H9 (cell line): Measurements from ENCODE around the gene UQCC2. TPM values are rescaled to one million over a fixed set of nuclear protein-coding genes. Genes with fewer than 3 reads are reported as not detected.

ENCODE experiments used
- DNase-seq: peaks from one replicate; pipeline ENCODE4 v3.0.0-alpha.2; 2017
- H2AFZ ChIP-seq: one replicate; pipeline ENCODE4 v1.6.1; 2013; ENCODE audit warnings: mild to moderate bottlenecking, low read length, control low read depth, moderate library complexity
- H2AK5ac ChIP-seq: 2 replicates; pipeline ENCODE4 v1.6.1; 2013; ENCODE audit warnings: low read length, control low read depth, mixed read lengths; ENCODE audit not compliant: insufficient read length
- H2BK120ac ChIP-seq: one replicate; pipeline ENCODE4 v1.6.1; 2013; ENCODE audit warnings: low read depth, mild to moderate bottlenecking, low read length, control low read depth, inconsistent platforms; ENCODE audit not compliant: poor library complexity, severe bottlenecking
- H2BK12ac ChIP-seq: 2 replicates; pipeline ENCODE4 v1.6.1; 2013; ENCODE audit warnings: low read length, control low read depth, mixed read lengths, low read depth; ENCODE audit not compliant: insufficient read length
- H2BK15ac ChIP-seq: 2 replicates; pipeline ENCODE4 v1.6.1; 2013; ENCODE audit warnings: low read depth, low read length, control low read depth
- H2BK20ac ChIP-seq: one replicate; pipeline ENCODE4 v1.6.1; 2013; ENCODE audit warnings: low read depth, mild to moderate bottlenecking, low read length, control low read depth, inconsistent platforms; ENCODE audit not compliant: poor library complexity, severe bottlenecking
- H2BK5ac ChIP-seq: 2 replicates; pipeline ENCODE4 v1.6.1; 2013; ENCODE audit warnings: low read length, control low read depth, mixed read lengths; ENCODE audit not compliant: insufficient read length
- H3K14ac ChIP-seq: 2 replicates; pipeline ENCODE4 v1.6.1; 2013; ENCODE audit warnings: low read length, control low read depth; ENCODE audit not compliant: insufficient read depth
- H3K18ac ChIP-seq: 2 replicates; pipeline ENCODE4 v1.6.1; 2013; ENCODE audit warnings: low read depth, mild to moderate bottlenecking, mixed read lengths, low read length, control low read depth; ENCODE audit not compliant: insufficient read length
- H3K23ac ChIP-seq: 2 replicates; pipeline ENCODE4 v1.6.1; 2013; ENCODE audit warnings: low read length, control low read depth, mixed read lengths, low read depth; ENCODE audit not compliant: insufficient read length
- H3K23me2 ChIP-seq: 2 replicates; pipeline ENCODE4 v1.6.1; 2013; ENCODE audit warnings: low read depth, mild to moderate bottlenecking, mixed read lengths, low read length, control low read depth; ENCODE audit not compliant: insufficient read length, poor library complexity, severe bottlenecking
- H3K27ac ChIP-seq: 2 replicates; pipeline ENCODE4 v1.5.1; 2013; ENCODE audit warnings: low read length, control low read depth, mixed read lengths, low read depth; ENCODE audit not compliant: insufficient read length
- H3K27me3 ChIP-seq: 2 replicates; pipeline ENCODE4 v1.6.1; 2013; ENCODE audit warnings: low read length, control low read depth, inconsistent platforms; ENCODE audit not compliant: insufficient read depth
- H3K4ac ChIP-seq: 2 replicates; pipeline ENCODE4 v1.6.1; 2013; ENCODE audit warnings: low read depth, mild to moderate bottlenecking, control low read depth, inconsistent platforms, low read length, moderate library complexity
- H3K4me1 ChIP-seq: 2 replicates; pipeline ENCODE4 v1.6.1; 2013; ENCODE audit warnings: low read length, control low read depth, inconsistent platforms; ENCODE audit not compliant: insufficient read depth
- H3K4me2 ChIP-seq: 2 replicates; pipeline ENCODE4 v1.6.1; 2013; ENCODE audit warnings: low read length, control low read depth, mixed read lengths; ENCODE audit not compliant: insufficient read length, insufficient read depth
- H3K56ac ChIP-seq: 2 replicates; pipeline ENCODE4 v1.6.1; 2013; ENCODE audit warnings: low read depth, mild to moderate bottlenecking, mixed read lengths, low read length, control low read depth; ENCODE audit not compliant: insufficient read length
- H3K79me1 ChIP-seq: 2 replicates; pipeline ENCODE4 v1.6.1; 2013; ENCODE audit warnings: low read depth, mild to moderate bottlenecking, moderate library complexity, low read length, control low read depth, inconsistent platforms; ENCODE audit not compliant: insufficient read depth, poor library complexity, severe bottlenecking
- H3K79me2 ChIP-seq: 2 replicates; pipeline ENCODE4 v1.6.1; 2013; ENCODE audit warnings: low read length, control low read depth, inconsistent platforms; ENCODE audit not compliant: insufficient read depth
- H3K9ac ChIP-seq: 2 replicates; pipeline ENCODE4 v1.6.1; 2013; ENCODE audit warnings: low read length, control low read depth, mixed read lengths; ENCODE audit not compliant: insufficient read length; ENCODE audit errors: extremely low read depth
- H3K9me3 ChIP-seq: one replicate; pipeline ENCODE4 v1.6.1; 2013; ENCODE audit warnings: low read depth, low read length, inconsistent platforms; ENCODE audit not compliant: control insufficient read depth
- H3T11ph ChIP-seq: one replicate; pipeline ENCODE4 v1.6.1; 2013; ENCODE audit warnings: mild to moderate bottlenecking, low read length, control low read depth, inconsistent platforms
- H4K20me1 ChIP-seq: one replicate; pipeline ENCODE4 v1.6.1; 2013; ENCODE audit not compliant: control insufficient read depth, insufficient read length, insufficient read depth
- H4K5ac ChIP-seq: 2 replicates; pipeline ENCODE4 v1.6.1; 2013; ENCODE audit warnings: low read depth, mild to moderate bottlenecking, mixed read lengths, low read length, control low read depth; ENCODE audit not compliant: insufficient read length
- H4K8ac ChIP-seq: replicated peaks from 2 replicates; pipeline ENCODE4 v1.6.1; 2013; ENCODE audit warnings: low read length, control low read depth, mixed read lengths, low read depth; ENCODE audit not compliant: insufficient read length
- H4K91ac ChIP-seq: 2 replicates; pipeline ENCODE4 v1.6.1; 2013; ENCODE audit warnings: low read depth, mild to moderate bottlenecking, moderate library complexity, mixed read lengths, low read length, control low read depth; ENCODE audit not compliant: insufficient read length
- H3K27ac Mint-ChIP-seq, 3 experiments: 2 replicates in 2 of 3; 3 replicates in 1 of 3; pipeline ENCODE4 v1.8.0; 2020 to 2021; ENCODE audit warnings: mixed read lengths in 3 of 3, mild to moderate bottlenecking in 1 of 3, moderate library complexity in 1 of 3
- H3K27me3 Mint-ChIP-seq: 2 replicates; pipeline ENCODE4 v1.8.0; 2021; ENCODE audit warnings: low read depth, mild to moderate bottlenecking, moderate library complexity, mixed read lengths
- H3K36me3 Mint-ChIP-seq, 3 experiments: 2 replicates in 2 of 3; 3 replicates in 1 of 3; pipeline ENCODE4 v1.8.0; 2020 to 2021; ENCODE audit warnings: low read depth in 3 of 3, mixed read lengths in 3 of 3; ENCODE audit not compliant: insufficient read depth in 1 of 3
- H3K4me1 Mint-ChIP-seq, 2 experiments: 2 replicates each; pipeline ENCODE4 v1.8.0; 2020; ENCODE audit warnings: mixed read lengths in 2 of 2
- H3K4me3 Mint-ChIP-seq, 2 experiments: 2 replicates in 1 of 2; 3 replicates in 1 of 2; pipeline ENCODE4 v1.8.0; 2020 to 2021; ENCODE audit warnings: mild to moderate bottlenecking in 2 of 2, mixed read lengths in 2 of 2, moderate library complexity in 1 of 2
- H3K9me3 Mint-ChIP-seq, 2 experiments: 2 replicates in 1 of 2; 3 replicates in 1 of 2; pipeline ENCODE4 v1.8.0; 2020; ENCODE audit warnings: mild to moderate bottlenecking in 2 of 2, mixed read lengths in 2 of 2, moderate library complexity in 1 of 2
- WGBS: extraction: QIAGEN DNeasy Blood & Tissue Kit; methylation state at CpG from one replicate; pipeline ENCODE4 v1.1.7; 2013; ENCODE audit warnings: missing lambda C conversion rate, low lambda C conversion rate, mixed read lengths; ENCODE audit not compliant: insufficient read length; ENCODE audit errors: extremely low coverage; 5-methylcytosine and 5-hydroxymethylcytosine counted together
- total RNA-seq: library from RNA; stranded (reverse); gene quantifications from 2 replicates; pipeline ENCODE4 v1.2.1, GENCODE V29; 2021
- TF ChIP-seq, protein P1 (sequence below): fragments of 200-600 bp; sonication (generic); conservative IDR thresholded peaks from 3 replicates; pipeline ENCODE4 v1.8.0; 2021; ENCODE audit warnings: antibody characterized with exemption, mild to moderate bottlenecking

Gene UQCC2
- total RNA-seq, 1 experiment from 2014 or later: 140 TPM

DNA sequence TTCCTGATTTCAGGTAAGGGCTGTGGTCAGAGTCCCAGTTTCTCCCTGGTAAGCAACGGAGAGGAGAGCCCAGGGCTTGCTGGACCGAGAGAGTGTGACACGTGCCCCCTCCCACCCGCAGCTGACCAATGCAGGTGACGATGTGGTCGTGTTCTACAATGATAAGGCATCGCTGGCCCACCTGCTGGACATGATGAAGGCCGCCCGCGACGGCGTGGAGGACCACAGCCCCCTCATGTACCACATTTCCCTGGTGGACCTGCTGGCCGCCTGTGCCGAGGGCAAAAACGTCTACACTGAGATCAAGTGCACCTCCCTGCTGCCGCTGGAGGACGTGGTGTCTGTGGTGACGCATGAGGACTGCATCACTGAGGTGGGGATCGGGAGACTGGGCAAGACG, 31.7 kb downstream of the UQCC2 start:
- Mint-ChIP-seq H3K27me3 (no peaks in the 10 kb centered on the region), H3K27ac (peak overlapping the region in 1 of 3 experiments; percentile 53; a peak in 2 of 7 replicates), H3K4me1 (no peaks in the 10 kb centered on the region), H3K9me3 (no peaks in the 10 kb centered on the region), H3K4me3 (no peak overlapping the region; a peak in 1 of 5 replicates), H3K36me3 (peaks cover 30 to 84% (median 70%) of the 10 kb centered on the region in 3 experiments)
- H2AFZ ChIP-seq: no peak overlapping the region
- H3K4me1 ChIP-seq: no peaks in the 10 kb centered on the region
- H3T11ph ChIP-seq: no peak overlapping the region
- no peaks in the 10 kb centered on the region for H3K27me3 ChIP-seq
- H3K9me3 ChIP-seq: no peaks in the 10 kb centered on the region
- no peak overlapping the region for H3K9ac ChIP-seq
- no peak overlapping the region for H2AK5ac ChIP-seq
- H2BK12ac ChIP-seq: no peak overlapping the region
- H3K23me2 ChIP-seq: no peaks in the 10 kb centered on the region
- H4K20me1 ChIP-seq: no peaks in the 10 kb centered on the region
- no peak overlapping the region for H3K4me2 ChIP-seq
- H3K27ac ChIP-seq: no peak overlapping the region
- H2BK5ac ChIP-seq: no peak overlapping the region
- no peak overlapping the region for H4K5ac ChIP-seq
- no peak overlapping the region for H4K8ac ChIP-seq
- H2BK20ac ChIP-seq: no peak overlapping the region
- no peak overlapping the region for H3K23ac ChIP-seq
- H3K14ac ChIP-seq: no peak overlapping the region
- TF ChIP-seq, protein P1, sequence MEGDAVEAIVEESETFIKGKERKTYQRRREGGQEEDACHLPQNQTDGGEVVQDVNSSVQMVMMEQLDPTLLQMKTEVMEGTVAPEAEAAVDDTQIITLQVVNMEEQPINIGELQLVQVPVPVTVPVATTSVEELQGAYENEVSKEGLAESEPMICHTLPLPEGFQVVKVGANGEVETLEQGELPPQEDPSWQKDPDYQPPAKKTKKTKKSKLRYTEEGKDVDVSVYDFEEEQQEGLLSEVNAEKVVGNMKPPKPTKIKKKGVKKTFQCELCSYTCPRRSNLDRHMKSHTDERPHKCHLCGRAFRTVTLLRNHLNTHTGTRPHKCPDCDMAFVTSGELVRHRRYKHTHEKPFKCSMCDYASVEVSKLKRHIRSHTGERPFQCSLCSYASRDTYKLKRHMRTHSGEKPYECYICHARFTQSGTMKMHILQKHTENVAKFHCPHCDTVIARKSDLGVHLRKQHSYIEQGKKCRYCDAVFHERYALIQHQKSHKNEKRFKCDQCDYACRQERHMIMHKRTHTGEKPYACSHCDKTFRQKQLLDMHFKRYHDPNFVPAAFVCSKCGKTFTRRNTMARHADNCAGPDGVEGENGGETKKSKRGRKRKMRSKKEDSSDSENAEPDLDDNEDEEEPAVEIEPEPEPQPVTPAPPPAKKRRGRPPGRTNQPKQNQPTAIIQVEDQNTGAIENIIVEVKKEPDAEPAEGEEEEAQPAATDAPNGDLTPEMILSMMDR: no peak
- no peak for DNase-seq
- no peak overlapping the region for H3K18ac ChIP-seq
- no peak overlapping the region for H4K91ac ChIP-seq
- no peak overlapping the region for H3K56ac ChIP-seq
- H3K4ac ChIP-seq: no peak overlapping the region
- H2BK15ac ChIP-seq: no peak overlapping the region
- WGBS: no CpG with 5 or more reads among the region's 20 CpGs
- no peaks in the 10 kb centered on the region for H3K79me1 ChIP-seq
- H2BK120ac ChIP-seq: no peak overlapping the region
- H3K79me2 ChIP-seq: no peaks in the 10 kb centered on the region
